ENCODE data around the gene KPNA2. TPM values are rescaled to one million over a fixed set of nuclear protein-coding genes. Genes with fewer than 3 reads are reported as not detected.

The KPNA2 gene
- total and polyA plus RNA-seq, 2 of the 13 experiments (the other 11 are each of a cell fraction or from before 2014, with no cell fraction given), result 111 to 305 TPM

DNA sequence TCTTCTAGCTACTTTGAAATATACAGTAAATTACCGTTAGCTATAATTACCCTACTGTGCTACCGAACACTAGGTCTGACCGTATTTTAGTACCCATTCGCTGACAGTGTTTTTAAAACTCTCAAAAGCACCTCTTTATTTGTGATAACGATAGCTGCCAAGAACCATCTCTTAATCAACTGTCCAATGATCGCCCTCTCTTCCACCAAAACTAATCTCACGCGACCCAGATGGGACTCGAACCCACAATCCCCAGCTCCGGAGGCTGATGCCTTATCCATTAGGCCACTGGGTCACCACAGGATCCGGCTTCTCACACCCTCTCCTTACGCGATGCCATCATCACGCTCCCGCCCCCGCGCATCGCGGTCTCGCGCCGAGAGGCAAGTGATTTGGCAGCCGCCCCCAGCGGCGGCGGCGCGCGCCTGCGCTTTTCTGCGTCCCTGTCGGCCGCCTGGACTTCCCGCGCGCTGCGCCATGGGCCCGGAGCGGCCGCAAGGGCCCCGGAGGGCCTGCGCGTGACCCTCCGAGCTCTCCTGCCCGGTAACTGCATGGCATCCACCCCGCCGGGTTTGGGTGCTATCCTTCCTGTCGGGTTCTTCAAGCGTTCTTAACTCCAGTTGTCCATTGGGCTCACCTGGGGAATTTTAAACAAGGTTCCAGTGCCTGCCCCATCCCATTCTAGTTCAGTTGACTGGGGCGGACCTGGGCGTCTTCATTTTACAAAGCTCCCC is 15.7 kb upstream of the KPNA2 start:
- H3K4me2 ChIP-seq (ENCODE audit: low read depth, low read length), result peak overlapping the region; percentile 85
- no peaks in the 10 kb centered on the region for H3K79me2 ChIP-seq (ENCODE audit: insufficient read depth, low read length)
- peak overlapping the region; percentile 92 for H3K27ac ChIP-seq (ENCODE audit: extremely low read length, insufficient read depth, low read length)
- H4K20me1 ChIP-seq (ENCODE audit: insufficient read depth, low read length), result no peaks in the 10 kb centered on the region
- H3K9me3 ChIP-seq (ENCODE audit: low read length), result no peaks in the 10 kb centered on the region
- no peaks in the 10 kb centered on the region for H3K36me3 ChIP-seq (replicated peaks in 1 of 2; ENCODE audit: control insufficient read depth in 1 of 2, insufficient read depth in 2 of 2, low read length in 2 of 2)
- H3K4me3 ChIP-seq (replicated peaks in 1 of 3; ENCODE audit: insufficient read depth in 1 of 3, low read depth in 2 of 3, low read length in 3 of 3), result peak overlapping the region; percentile 65 to 75 (median 67)
- TSS peak; percentile 87 for BruUV-seq (replicated peaks)
- H3K27me3 ChIP-seq (ENCODE audit: control insufficient read depth in 1 of 2, insufficient read depth in 2 of 2, low read length in 2 of 2), result peaks cover 0 to 2% of the 10 kb centered on the region in 2 experiments; a peak in 1 of 5 replicates
- peak overlapping the region; percentile 90 for H2AFZ ChIP-seq (ENCODE audit: low read length)
- ChIA-PET POLR2A (interaction anchor here (0.6 to 2.1 kb wide), 18 partner anchors 10 to 493 kb away, joined by 3 to 44 read pairs (median 4); partner anchors contain the start of genes AMZ2, BPTF, C17orf58 and KPNA2), CTCF (ENCODE audit: low intra/inter-chr PET ratio, low total read pairs) (no interaction called here)
- DNase-seq (ENCODE audit: low spot score) (peak; percentile 95), ATAC-seq (peak; percentile 93), FAIRE-seq (peak; percentile 63)
- WGBS (ENCODE audit: low lambda C conversion rate), result under 1% methylated on average over 25 of the region's 51 CpGs
- in situ Hi-C loops (cut with HindIII; ENCODE audit: extremely low pct_ligation_motif_present, low pct_unique_long_range_greater_than_20kb), result no loop called here
- peaks cover 50% of the 10 kb centered on the region for H3K4me1 ChIP-seq (ENCODE audit: insufficient read depth, low read length)
- intact Hi-C loops (cut with micrococcal nuclease; ENCODE audit: unreplicated experiment), result loop anchor here (1.0 to 2.0 kb wide), 2 partner anchors 8 to 15 kb away; partner anchors contain the start of gene KPNA2
- peak overlapping the region; percentile 85 for H3K9ac ChIP-seq (ENCODE audit: insufficient read depth, low read depth, low read length)
- TF ChIP-seq CENPX (CRISPR knock-in tag; IDR thresholded peaks at IDR 0.05) (no peak), SOX5 (CRISPR knock-in tag; IDR thresholded peaks at IDR 0.05; ENCODE audit: borderline replicate concordance) (peak; percentile 76; the same call in 1 of the 2 replicates), IKZF1 (IDR thresholded peaks at IDR 0.05) (no peak), ZNF570 (CRISPR knock-in tag; IDR thresholded peaks at IDR 0.05; ENCODE audit: borderline replicate concordance) (no peak), ZNF343 (CRISPR knock-in tag; IDR thresholded peaks at IDR 0.05) (peak; percentile 90; the same call in 1 of the 2 replicates), SPEN (CRISPR knock-in tag; IDR thresholded peaks at IDR 0.05; ENCODE audit: low read depth) (peak; percentile 90), ZNF83 (CRISPR knock-in tag; IDR thresholded peaks at IDR 0.05; ENCODE audit: borderline replicate concordance) (peak; percentile 81; the same call in 1 of the 2 replicates), NR1H2 (CRISPR knock-in tag; IDR thresholded peaks at IDR 0.05; ENCODE audit: borderline replicate concordance, low read depth) (no peak), GTF2F1 (IDR thresholded peaks at IDR 0.05; ENCODE audit: low read length) (peak; percentile 38; the same call in 1 of the 2 replicates), SALL1 (CRISPR knock-in tag; IDR thresholded peaks at IDR 0.05) (peak; percentile 98), NFKBIZ (CRISPR knock-in tag; IDR thresholded peaks at IDR 0.05) (peak; percentile 87; the same call in 1 of the 2 replicates), ZNF501 (CRISPR knock-in tag; IDR thresholded peaks at IDR 0.05) (peak; percentile 96), SP2 (CRISPR knock-in tag; IDR thresholded peaks at IDR 0.05) (no peak), PHF5A (CRISPR knock-in tag; IDR thresholded peaks at IDR 0.05; ENCODE audit: low read depth, unreplicated experiment) (peak; percentile 98)
- TF ChIP-seq, protein P1, sequence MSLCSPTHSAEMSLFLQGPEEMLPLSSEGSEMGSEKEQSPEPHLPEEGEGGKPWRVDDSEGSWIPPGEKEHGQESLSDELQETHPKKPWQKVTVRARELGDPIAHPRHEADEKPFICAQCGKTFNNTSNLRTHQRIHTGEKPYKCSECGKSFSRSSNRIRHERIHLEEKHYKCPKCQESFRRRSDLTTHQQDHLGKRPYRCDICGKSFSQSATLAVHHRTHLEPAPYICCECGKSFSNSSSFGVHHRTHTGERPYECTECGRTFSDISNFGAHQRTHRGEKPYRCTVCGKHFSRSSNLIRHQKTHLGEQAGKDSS (CRISPR knock-in tag; IDR thresholded peaks at IDR 0.05; ENCODE audit: borderline replicate concordance, low read depth), result peak; percentile 95
- TF ChIP-seq, protein P2, sequence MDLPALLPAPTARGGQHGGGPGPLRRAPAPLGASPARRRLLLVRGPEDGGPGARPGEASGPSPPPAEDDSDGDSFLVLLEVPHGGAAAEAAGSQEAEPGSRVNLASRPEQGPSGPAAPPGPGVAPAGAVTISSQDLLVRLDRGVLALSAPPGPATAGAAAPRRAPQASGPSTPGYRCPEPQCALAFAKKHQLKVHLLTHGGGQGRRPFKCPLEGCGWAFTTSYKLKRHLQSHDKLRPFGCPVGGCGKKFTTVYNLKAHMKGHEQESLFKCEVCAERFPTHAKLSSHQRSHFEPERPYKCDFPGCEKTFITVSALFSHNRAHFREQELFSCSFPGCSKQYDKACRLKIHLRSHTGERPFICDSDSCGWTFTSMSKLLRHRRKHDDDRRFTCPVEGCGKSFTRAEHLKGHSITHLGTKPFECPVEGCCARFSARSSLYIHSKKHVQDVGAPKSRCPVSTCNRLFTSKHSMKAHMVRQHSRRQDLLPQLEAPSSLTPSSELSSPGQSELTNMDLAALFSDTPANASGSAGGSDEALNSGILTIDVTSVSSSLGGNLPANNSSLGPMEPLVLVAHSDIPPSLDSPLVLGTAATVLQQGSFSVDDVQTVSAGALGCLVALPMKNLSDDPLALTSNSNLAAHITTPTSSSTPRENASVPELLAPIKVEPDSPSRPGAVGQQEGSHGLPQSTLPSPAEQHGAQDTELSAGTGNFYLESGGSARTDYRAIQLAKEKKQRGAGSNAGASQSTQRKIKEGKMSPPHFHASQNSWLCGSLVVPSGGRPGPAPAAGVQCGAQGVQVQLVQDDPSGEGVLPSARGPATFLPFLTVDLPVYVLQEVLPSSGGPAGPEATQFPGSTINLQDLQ (CRISPR knock-in tag; IDR thresholded peaks at IDR 0.05), result peak; percentile 96
- TF ChIP-seq, protein P3, sequence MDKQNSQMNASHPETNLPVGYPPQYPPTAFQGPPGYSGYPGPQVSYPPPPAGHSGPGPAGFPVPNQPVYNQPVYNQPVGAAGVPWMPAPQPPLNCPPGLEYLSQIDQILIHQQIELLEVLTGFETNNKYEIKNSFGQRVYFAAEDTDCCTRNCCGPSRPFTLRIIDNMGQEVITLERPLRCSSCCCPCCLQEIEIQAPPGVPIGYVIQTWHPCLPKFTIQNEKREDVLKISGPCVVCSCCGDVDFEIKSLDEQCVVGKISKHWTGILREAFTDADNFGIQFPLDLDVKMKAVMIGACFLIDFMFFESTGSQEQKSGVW (CRISPR knock-in tag; IDR thresholded peaks at IDR 0.05; ENCODE audit: borderline replicate concordance), result peak; percentile 68; the same call in 1 of the 2 replicates
- TF ChIP-seq, protein P4, sequence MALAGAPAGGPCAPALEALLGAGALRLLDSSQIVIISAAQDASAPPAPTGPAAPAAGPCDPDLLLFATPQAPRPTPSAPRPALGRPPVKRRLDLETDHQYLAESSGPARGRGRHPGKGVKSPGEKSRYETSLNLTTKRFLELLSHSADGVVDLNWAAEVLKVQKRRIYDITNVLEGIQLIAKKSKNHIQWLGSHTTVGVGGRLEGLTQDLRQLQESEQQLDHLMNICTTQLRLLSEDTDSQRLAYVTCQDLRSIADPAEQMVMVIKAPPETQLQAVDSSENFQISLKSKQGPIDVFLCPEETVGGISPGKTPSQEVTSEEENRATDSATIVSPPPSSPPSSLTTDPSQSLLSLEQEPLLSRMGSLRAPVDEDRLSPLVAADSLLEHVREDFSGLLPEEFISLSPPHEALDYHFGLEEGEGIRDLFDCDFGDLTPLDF (CRISPR knock-in tag; IDR thresholded peaks at IDR 0.05), result peak; percentile 97

Data from HepG2 (cell line).